Peyer's patch (tissue), 4 donors: ENCODE measurements around the gene CNTN2. TPM values are rescaled to one million over a fixed set of nuclear protein-coding genes. Genes with fewer than 3 reads are reported as not detected.

Source experiments
- DNase-seq, 3 donors: peaks; one replicate each; pipeline ENCODE4 v3.0.0-alpha.2; 2017 to 2019
- H3K27ac ChIP-seq, 4 donors: fragments of 200-600 bp; sonication (generic); one replicate each; pipeline ENCODE4 v1.5.1; 2016 to 2019
- H3K27me3 ChIP-seq, 2 donors: fragments of 200-600 bp; sonication (generic); one replicate each; pipeline ENCODE4 v1.5.1; 2019
- H3K36me3 ChIP-seq, 3 donors: fragments of 200-600 bp; sonication (generic); one replicate each; pipeline ENCODE4 v1.5.1; 2016 to 2019
- H3K4me1 ChIP-seq, 4 donors: fragments of 200-600 bp; sonication (generic); one replicate each; pipeline ENCODE4 v1.5.1; 2016 to 2019
- H3K4me3 ChIP-seq, 4 donors: fragments of 200-600 bp; sonication (generic); 1 replicate in 3 of 4; 2 replicates in 1 of 4; pipeline ENCODE4 v1.5.1; 2016 to 2019; ENCODE audit warnings: mild to moderate bottlenecking in 1 of 4
- H3K9me3 ChIP-seq, 4 donors: fragments of 200-600 bp; sonication (generic); one replicate each; pipeline ENCODE4 v1.5.1; 2016 to 2019; ENCODE audit warnings: mild to moderate bottlenecking in 1 of 4
- CTCF ChIP-seq, 6 experiments: fragments of 450-650 bp in 4 of 6; fragments of 200-600 bp in 2 of 6; sonication (generic) in 1 of 6; IDR thresholded peaks; one replicate each; pipeline ENCODE4 v1.5.1; 2017 to 2019; ENCODE audit warnings: antibody characterized with exemption in 6 of 6, mild to moderate bottlenecking in 3 of 6, moderate library complexity in 1 of 6
- POLR2A ChIP-seq, 2 donors: fragments of 450-650 bp; IDR thresholded peaks; one replicate each; pipeline ENCODE4 v1.5.1; 2017; ENCODE audit warnings: antibody characterized with exemption in 2 of 2, mild to moderate bottlenecking in 2 of 2, moderate library complexity in 2 of 2
- total RNA-seq, 4 donors: library from RNA; depleted of rRNA; stranded (reverse); fragments of >200 nt; gene quantifications; one replicate each; pipeline ENCODE4 v1.1.0, GENCODE V29; 2016

Gene CNTN2
- total RNA-seq, 4 donors from 2014 or later: 0.18 to 2.8 TPM; not detected in 2

- Histone ChIP-seq H3K4me3 (no peak overlapping the region), H3K36me3 (no peaks in the 10 kb centered on the region), H3K27me3 (no peaks in the 10 kb centered on the region), H3K9me3 (no peaks in the 10 kb centered on the region), H3K27ac (no peak overlapping the region), H3K4me1 (no peaks in the 10 kb centered on the region)
- no peak for TF ChIP-seq POLR2A (IDR thresholded peaks at IDR 0.05)
- no peak for TF ChIP-seq CTCF (IDR thresholded peaks at IDR 0.05)
- DNase-seq: peak in 1 of 3 donors; percentile 41
Measured at GRCh38 chr1:205056188-205056611, 13.2 kb downstream of the CNTN2 start.

DNA sequence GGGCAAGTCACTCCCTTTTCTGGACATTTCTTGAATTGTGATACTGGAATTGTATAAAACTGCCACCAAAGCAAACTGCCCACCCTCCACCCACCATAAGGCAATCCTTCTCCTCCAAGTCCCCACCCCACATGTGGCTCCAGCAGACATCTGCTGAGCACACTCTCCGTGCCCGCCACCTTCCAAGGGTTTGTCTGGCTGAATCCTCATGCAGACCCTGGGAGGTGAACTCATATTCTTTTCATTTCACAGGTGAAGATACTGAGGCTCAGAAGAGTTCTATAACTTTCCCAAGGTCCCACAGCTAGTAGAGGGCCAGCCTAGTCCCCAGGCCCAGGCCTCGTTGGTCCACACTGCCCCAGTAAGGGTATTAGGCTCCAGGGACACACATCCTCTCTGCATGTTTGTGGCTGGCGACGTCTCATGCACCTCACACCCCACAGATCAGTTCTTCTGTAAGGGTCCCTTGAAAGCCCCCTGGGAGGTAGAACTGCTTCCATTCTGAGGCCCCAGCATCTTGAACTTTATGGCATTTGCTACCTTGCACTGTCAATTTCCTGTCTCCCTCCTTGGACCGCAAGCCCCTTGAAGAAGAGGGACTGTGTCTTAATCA is 14.1 kb downstream of the CNTN2 start:
- no peaks in the 10 kb centered on the region for H3K9me3 ChIP-seq
- H3K4me1 ChIP-seq: peaks cover 0 to 4% (median 0%) of the 10 kb centered on the region in 4 donors
- DNase-seq: peak in 1 of 3 donors; percentile 15
- no peaks in the 10 kb centered on the region for H3K36me3 ChIP-seq
- H3K4me3 ChIP-seq: no peak overlapping the region
- no peak for TF ChIP-seq POLR2A (IDR thresholded peaks at IDR 0.05)
- TF ChIP-seq CTCF (IDR thresholded peaks at IDR 0.05): no peak
- H3K27me3 ChIP-seq: no peaks in the 10 kb centered on the region
- H3K27ac ChIP-seq: no peak overlapping the region

DNA sequence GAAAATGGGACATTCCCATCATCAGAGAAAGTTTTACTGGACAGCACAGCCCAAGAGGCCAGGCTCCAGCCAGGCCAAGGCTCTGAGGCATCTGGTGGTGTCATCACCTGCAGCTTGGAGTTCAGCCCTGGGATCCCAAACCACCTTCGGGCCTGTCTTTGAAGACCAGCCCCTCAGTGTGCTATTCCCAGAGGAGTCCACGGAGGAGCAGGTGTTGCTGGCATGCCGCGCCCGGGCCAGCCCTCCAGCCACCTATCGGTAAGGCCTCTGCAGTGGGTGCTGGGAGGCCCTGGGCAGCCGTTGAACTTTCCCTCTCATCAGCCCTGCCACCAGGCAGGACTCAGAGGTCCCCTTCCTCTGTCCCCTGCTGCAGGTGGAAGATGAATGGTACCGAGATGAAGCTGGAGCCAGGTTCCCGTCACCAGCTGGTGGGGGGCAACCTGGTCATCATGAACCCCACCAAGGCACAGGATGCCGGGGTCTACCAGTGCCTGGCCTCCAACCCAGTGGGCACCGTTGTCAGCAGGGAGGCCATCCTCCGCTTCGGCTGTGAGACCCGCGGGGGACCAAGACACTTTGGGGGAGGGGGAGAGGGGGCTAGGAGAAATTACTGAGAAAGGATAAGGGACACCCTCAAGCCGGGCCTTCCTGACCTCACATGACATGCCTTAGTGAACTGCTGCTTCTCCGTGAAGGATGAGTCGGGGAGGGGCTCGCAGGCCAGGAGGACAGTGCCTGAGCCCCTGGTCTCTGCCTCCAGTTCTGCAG is 15.0 kb downstream of the CNTN2 start:
- Histone ChIP-seq H3K4me3 (no peak overlapping the region), H3K27me3 (no peaks in the 10 kb centered on the region), H3K9me3 (no peaks in the 10 kb centered on the region), H3K4me1 (peaks cover 0 to 4% (median 0%) of the 10 kb centered on the region in 4 donors), H3K36me3 (no peaks in the 10 kb centered on the region), H3K27ac (no peak overlapping the region)
- DNase-seq: peak in 1 of 3 donors; percentile 14
- TF ChIP-seq POLR2A (IDR thresholded peaks at IDR 0.05) (no peak), CTCF (IDR thresholded peaks at IDR 0.05) (no peak)

GRCh38 chr1:205058853-205059252 is 15.8 kb downstream of the CNTN2 start:
- Histone ChIP-seq H3K27ac (no peak overlapping the region), H3K27me3 (no peaks in the 10 kb centered on the region), H3K4me1 (peaks cover 0 to 4% (median 0%) of the 10 kb centered on the region in 4 donors), H3K36me3 (no peaks in the 10 kb centered on the region), H3K4me3 (no peak overlapping the region), H3K9me3 (no peaks in the 10 kb centered on the region)
- TF ChIP-seq CTCF (IDR thresholded peaks at IDR 0.05): no peak
- TF ChIP-seq POLR2A (IDR thresholded peaks at IDR 0.05): no peak
- DNase-seq: no peak

GRCh38 chr1:205059660-205060059 is 16.6 kb downstream of the CNTN2 start:
- DNase-seq: no peak
- TF ChIP-seq POLR2A (IDR thresholded peaks at IDR 0.05): no peak
- no peak for TF ChIP-seq CTCF (IDR thresholded peaks at IDR 0.05)
- H3K36me3 ChIP-seq: no peaks in the 10 kb centered on the region

More at GRCh38 chr1:205059660-205060059, 16.6 kb downstream of the CNTN2 start:
- H3K4me1 ChIP-seq: peaks cover 0 to 4% (median 0%) of the 10 kb centered on the region in 4 donors
- H3K27ac ChIP-seq: no peak overlapping the region
- H3K4me3 ChIP-seq: no peak overlapping the region
- H3K27me3 ChIP-seq: no peaks in the 10 kb centered on the region
- H3K9me3 ChIP-seq: no peaks in the 10 kb centered on the region
